Measurements from ENCODE around the gene CFAP68.

DNA sequence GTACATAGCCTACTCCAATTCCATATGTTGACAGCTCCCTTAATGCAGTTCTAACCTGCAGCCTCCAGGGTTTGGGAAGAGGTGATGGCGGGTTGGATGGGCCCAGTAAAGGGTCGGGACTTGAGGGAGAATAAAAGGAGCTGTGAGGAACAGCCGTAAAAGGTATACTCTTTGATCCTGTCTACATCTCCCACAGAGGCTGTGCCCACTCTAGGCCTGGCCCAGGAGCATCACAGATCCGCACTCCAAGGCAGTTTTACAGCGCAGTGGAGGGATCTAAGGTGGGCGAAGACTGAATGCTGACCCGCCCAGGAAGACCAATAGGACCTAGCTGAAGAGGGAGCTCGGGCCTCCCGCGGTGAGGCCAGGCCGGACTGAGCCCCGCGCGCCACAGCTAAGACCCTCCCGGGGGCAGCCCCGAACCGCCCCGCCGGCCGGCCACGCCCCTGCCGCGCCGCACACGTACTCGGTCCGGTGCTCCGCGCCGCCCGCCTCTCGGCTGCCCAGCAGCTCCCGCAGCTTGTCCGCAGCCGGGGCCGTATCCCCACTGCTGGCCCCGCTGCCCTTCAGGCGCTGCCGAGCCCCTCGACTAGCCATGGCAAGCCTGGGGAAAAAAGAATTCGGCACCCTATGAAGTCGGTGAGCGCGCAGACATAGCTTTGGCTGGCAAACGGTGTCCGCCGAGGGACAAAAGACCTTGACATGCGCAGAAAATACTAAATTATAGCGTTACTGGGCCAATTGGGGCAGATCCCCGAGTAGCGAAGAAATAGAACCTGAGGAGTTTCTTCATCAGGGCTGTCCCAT is 8.3 kb upstream of the CFAP68 start, which contains the start of gene ALG9:
- TF ChIP-seq POLR2AphosphoS5 (IDR thresholded peaks at IDR 0.05; ENCODE audit: low read depth, low read length): no peak
- TF ChIP-seq POLR2A (IDR thresholded peaks at IDR 0.05; ENCODE audit: low read depth, low read length): peak; percentile 16; the same call in 1 of the 2 replicates
- no peak for TF ChIP-seq SPI1 (IDR thresholded peaks at IDR 0.05; ENCODE audit: low read depth, low read length)
- no peak for TF ChIP-seq TAF1 (IDR thresholded peaks at IDR 0.05; ENCODE audit: low read depth, low read length)
- TF ChIP-seq PAX5 (IDR thresholded peaks at IDR 0.05; ENCODE audit: insufficient read depth, low read length, severe bottlenecking): no peak

Measured in GM12891 (cell line).